OCI-LY3 (cell line): Measurements from ENCODE around the gene POU3F3.

Source experiments
- CTCF ChIP-seq: fragments of 200-600, 300-600 bp; sonication (generic); IDR thresholded peaks from 2 replicates; pipeline ENCODE4 v1.5.1; 2014; ENCODE audit warnings: antibody characterized with exemption, low read length, low read depth
- EZH2phosphoT487 ChIP-seq: fragments of 200-600 bp; shearing (Covaris generic); IDR thresholded peaks from 2 replicates; pipeline ENCODE4 v1.6.1; 2018; ENCODE audit warnings: antibody characterized with exemption, mixed run types, low read depth

- TF ChIP-seq EZH2phosphoT487 (no peak), CTCF (no peak)
Measured at GRCh38 chr2:104860451-104860790, 6.5 kb downstream of the POU3F3 start.
